Keratinocyte (primary cell): ENCODE results near the gene RGS9BP. TPM values are rescaled to one million over a fixed set of nuclear protein-coding genes. Genes with fewer than 3 reads are reported as not detected.

Experiments
- DNase-seq: peaks from one replicate; pipeline ENCODE4 v3.0.0-alpha.2; 2011; ENCODE audit warnings: low read depth, missing footprints, low spot score
- FAIRE-seq: peaks from 2 replicates; lab custom pipeline; 2011; peaks lifted over from hg19 to GRCh38; lab: Jason Lieb, UNC
- H2AFZ ChIP-seq: 2 replicates; pipeline ENCODE4 v1.6.0; 2012; ENCODE audit warnings: low read length, control low read depth, inconsistent platforms; ENCODE audit not compliant: control insufficient read depth
- H3K27ac ChIP-seq: 2 replicates; pipeline ENCODE4 v1.5.1; 2011; ENCODE audit warnings: low read length; ENCODE audit not compliant: control insufficient read depth, insufficient read depth
- H3K27me3 ChIP-seq: 3 replicates; pipeline ENCODE4 v1.6.0; 2011; ENCODE audit warnings: low read length; ENCODE audit not compliant: control insufficient read depth, insufficient read depth; ENCODE audit errors: extremely low read depth
- H3K36me3 ChIP-seq, 2 experiments: 2 replicates in 1 of 2; 3 replicates in 1 of 2; pipeline ENCODE4 v1.5.1; 2011; ENCODE audit warnings: low read length in 2 of 2, mild to moderate bottlenecking in 1 of 2; ENCODE audit not compliant: control insufficient read depth in 2 of 2, insufficient read depth in 2 of 2; ENCODE audit errors: extremely low read depth in 1 of 2
- H3K4me1 ChIP-seq: 3 replicates; pipeline ENCODE4 v1.5.1; 2011; ENCODE audit warnings: low read length; ENCODE audit not compliant: control insufficient read depth, insufficient read depth; ENCODE audit errors: extremely low read depth
- H3K4me2 ChIP-seq: 3 replicates; pipeline ENCODE4 v1.6.0; 2011; ENCODE audit warnings: low read depth, low read length; ENCODE audit not compliant: control insufficient read depth, insufficient read depth; ENCODE audit errors: extremely low read depth
- H3K4me3 ChIP-seq, 3 experiments: fragments of 200-600 bp in 1 of 3; sonication (generic) in 1 of 3; 2 replicates in 2 of 3; 3 replicates in 1 of 3; pipeline ENCODE4 v1.5.1; 2011 to 2016; ENCODE audit warnings: low read length in 3 of 3, mild to moderate bottlenecking in 3 of 3, control low read depth in 2 of 3, inconsistent platforms in 1 of 3, low read depth in 1 of 3, mixed read lengths in 1 of 3, mixed run types in 1 of 3, moderate library complexity in 1 of 3; ENCODE audit not compliant: control insufficient read depth in 2 of 3, insufficient read depth in 2 of 3; ENCODE audit errors: extremely low read depth in 1 of 3
- H3K79me2 ChIP-seq: 2 replicates; pipeline ENCODE4 v1.6.0; 2012; ENCODE audit warnings: low read length; ENCODE audit not compliant: control insufficient read depth, insufficient read depth
- H3K9ac ChIP-seq: 3 replicates; pipeline ENCODE4 v1.6.0; 2011; ENCODE audit warnings: low read length; ENCODE audit not compliant: control insufficient read depth, insufficient read depth; ENCODE audit errors: extremely low read depth
- H3K9me1 ChIP-seq: 3 replicates; pipeline ENCODE4 v1.6.0; 2011; ENCODE audit warnings: low read length; ENCODE audit not compliant: control insufficient read depth, insufficient read depth; ENCODE audit errors: extremely low read depth
- H3K9me3 ChIP-seq: 2 replicates; pipeline ENCODE4 v1.5.1; 2012; ENCODE audit warnings: low read depth, low read length; ENCODE audit not compliant: control insufficient read depth
- H4K20me1 ChIP-seq: 3 replicates; pipeline ENCODE4 v1.6.0; 2011; ENCODE audit warnings: low read length; ENCODE audit not compliant: control insufficient read depth, insufficient read depth; ENCODE audit errors: extremely low read depth
- CTCF ChIP-seq, 3 experiments: IDR thresholded peaks in 1 of 3; conservative IDR thresholded peaks in 1 of 3; optimal IDR thresholded peaks in 1 of 3; 2 replicates in 2 of 3; 3 replicates in 1 of 3; pipeline versions ENCODE3 to v1.5.1; 2011; ENCODE audit warnings: low read length in 3 of 3, mild to moderate bottlenecking in 3 of 3, moderate library complexity in 2 of 3, control low read depth in 1 of 3, inconsistent platforms in 1 of 3; ENCODE audit not compliant: insufficient read depth in 2 of 3; ENCODE audit errors: extremely low read depth in 1 of 3
- EZH2 ChIP-seq: IDR thresholded peaks from one replicate; pipeline ENCODE4 v1.6.1; 2012; ENCODE audit warnings: inconsistent platforms, mild to moderate bottlenecking, low read length, moderate library complexity
- dilution Hi-C: fragments of 300-500 bp; cut with MboI; formaldehyde crosslinking; loops from one replicate; pipeline ENCODE4 v1.7.0; 2020; ENCODE audit warnings: low sequenced_read_pairs; ENCODE audit not compliant: extremely low pct_ligation_motif_present
- polyA plus RNA-seq, 5 experiments: library from polyadenylated mRNA; depleted of rRNA in 3 of 5; stranded (reverse) in 3 of 5; stranded (forward) in 1 of 5; unstranded in 1 of 5; fragments of >200 nt; gene quantifications; 1 replicate in 1 of 5; 2 replicates in 3 of 5; 3 replicates in 1 of 5; pipeline versions ENCODE4 v1.2.1 to v1.2.3, GENCODE V29; 2011 to 2012; ENCODE audit warnings: missing spikeins in 2 of 5, low read depth in 1 of 5, low replicate concordance in 1 of 5

The RGS9BP gene
- polyA plus RNA-seq, 1 donor (not counting 4 experiments of a cell fraction or from before 2014, with no cell fraction given) = 0.01 TPM

- DNase-seq (no peak), FAIRE-seq (no peak)
- H3K36me3 ChIP-seq = no peaks in the 10 kb centered on the region
- H3K9me3 ChIP-seq = no peaks in the 10 kb centered on the region
- no peaks in the 10 kb centered on the region for H4K20me1 ChIP-seq
- no peaks in the 10 kb centered on the region for H3K79me2 ChIP-seq
- H2AFZ ChIP-seq = no peak overlapping the region
- peaks cover 4% of the 10 kb centered on the region for H3K4me1 ChIP-seq
- no peak overlapping the region for H3K4me3 ChIP-seq
- no peak overlapping the region for H3K27ac ChIP-seq
- dilution Hi-C loops = no loop called here
- no peak overlapping the region for H3K9ac ChIP-seq
- TF ChIP-seq EZH2 (no peak), CTCF (optimal IDR thresholded peaks at IDR 0.05 in 1 of 3, IDR thresholded peaks at IDR 0.05 in 1 of 3, conservative IDR thresholded peaks at IDR 0.05 in 1 of 3; ENCODE audit: extremely low read depth in 1 of 3, insufficient read depth in 2 of 3, low read length in 3 of 3) (no peak)
- H3K9me1 ChIP-seq = no peaks in the 10 kb centered on the region
- peaks cover 19% of the 10 kb centered on the region for H3K27me3 ChIP-seq
- H3K4me2 ChIP-seq = no peak overlapping the region
Observed at GRCh38 chr19:32680986-32681385, 5.3 kb downstream of the RGS9BP start.

GRCh38 chr19:32682317-32682716 is 6.7 kb downstream of the RGS9BP start:
- Histone ChIP-seq H3K4me3 (no peak overlapping the region), H3K9me1 (no peaks in the 10 kb centered on the region), H3K9me3 (no peaks in the 10 kb centered on the region), H3K79me2 (no peaks in the 10 kb centered on the region), H3K4me2 (no peak overlapping the region), H4K20me1 (no peaks in the 10 kb centered on the region), H3K9ac (no peak overlapping the region), H3K36me3 (no peaks in the 10 kb centered on the region), H2AFZ (peak overlapping the region; percentile 37), H3K27me3 (peaks cover 6% of the 10 kb centered on the region), H3K27ac (no peak overlapping the region), H3K4me1 (peaks cover 4% of the 10 kb centered on the region)
- FAIRE-seq (no peak), DNase-seq (no peak)
- dilution Hi-C loops = no loop called here
- TF ChIP-seq EZH2 (no peak), CTCF (optimal IDR thresholded peaks at IDR 0.05 in 1 of 3, IDR thresholded peaks at IDR 0.05 in 1 of 3, conservative IDR thresholded peaks at IDR 0.05 in 1 of 3; ENCODE audit: extremely low read depth in 1 of 3, insufficient read depth in 2 of 3, low read length in 3 of 3) (no peak)
